GM18519 (cell line): Measurements from ENCODE around the gene CARD18.
"Not testable (repeated sequence)": the region's sequence is repeated elsewhere in the genome, so short reads cannot be mapped to it uniquely, and the experiment has no call there.

ENCODE experiments used
- ATAC-seq: cut with Tn5 transposase; IDR thresholded peaks from one replicate; pipeline ENCODE4 v1.9.1; 2021; ENCODE audit warnings: mild to moderate bottlenecking, moderate library complexity; ENCODE audit not compliant: unreplicated experiment, low FRiP score

The CARD18 gene

GRCh38 chr11:105135883-105136282, 3.7 kb downstream of the CARD18 start:
- ATAC-seq, result no peak

GRCh38 chr11:105132716-105133511, 6.7 kb downstream of the CARD18 start:
- no peak for ATAC-seq

DNA sequence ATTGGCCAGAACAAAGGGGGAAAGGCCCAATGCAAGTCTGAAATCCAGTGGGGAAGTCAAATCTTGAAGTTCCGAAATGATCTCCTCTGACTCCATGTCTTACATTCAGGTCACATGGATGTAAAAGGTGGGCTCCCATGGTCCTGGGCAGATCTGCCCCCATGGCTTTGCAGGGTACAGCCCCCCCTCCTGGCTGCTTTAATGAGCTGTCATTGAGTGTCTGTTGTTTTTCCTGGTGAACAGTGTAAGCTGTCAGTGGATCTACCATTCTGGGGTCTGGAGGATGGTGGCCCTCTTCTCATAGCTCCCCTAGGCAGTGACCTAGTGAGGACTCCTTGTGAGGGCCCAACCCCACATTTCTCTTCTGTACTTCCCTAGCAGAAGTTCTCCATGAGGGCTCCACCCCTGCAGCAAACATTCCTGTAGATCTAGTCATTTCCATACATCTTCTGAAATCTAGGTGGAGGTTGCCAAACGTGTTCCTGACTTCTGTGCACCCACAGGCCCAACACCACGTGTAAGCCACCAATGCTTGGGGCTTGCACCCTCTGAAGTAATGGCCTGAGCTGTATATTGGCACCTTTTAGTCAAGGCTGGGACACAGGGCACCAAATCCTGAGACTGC, 9.3 kb downstream of the CARD18 start:
- ATAC-seq, result no peak

- no peak for ATAC-seq
These were observed 14.8 kb downstream of the CARD18 start for GRCh38 chr11:105124756-105125155.

DNA sequence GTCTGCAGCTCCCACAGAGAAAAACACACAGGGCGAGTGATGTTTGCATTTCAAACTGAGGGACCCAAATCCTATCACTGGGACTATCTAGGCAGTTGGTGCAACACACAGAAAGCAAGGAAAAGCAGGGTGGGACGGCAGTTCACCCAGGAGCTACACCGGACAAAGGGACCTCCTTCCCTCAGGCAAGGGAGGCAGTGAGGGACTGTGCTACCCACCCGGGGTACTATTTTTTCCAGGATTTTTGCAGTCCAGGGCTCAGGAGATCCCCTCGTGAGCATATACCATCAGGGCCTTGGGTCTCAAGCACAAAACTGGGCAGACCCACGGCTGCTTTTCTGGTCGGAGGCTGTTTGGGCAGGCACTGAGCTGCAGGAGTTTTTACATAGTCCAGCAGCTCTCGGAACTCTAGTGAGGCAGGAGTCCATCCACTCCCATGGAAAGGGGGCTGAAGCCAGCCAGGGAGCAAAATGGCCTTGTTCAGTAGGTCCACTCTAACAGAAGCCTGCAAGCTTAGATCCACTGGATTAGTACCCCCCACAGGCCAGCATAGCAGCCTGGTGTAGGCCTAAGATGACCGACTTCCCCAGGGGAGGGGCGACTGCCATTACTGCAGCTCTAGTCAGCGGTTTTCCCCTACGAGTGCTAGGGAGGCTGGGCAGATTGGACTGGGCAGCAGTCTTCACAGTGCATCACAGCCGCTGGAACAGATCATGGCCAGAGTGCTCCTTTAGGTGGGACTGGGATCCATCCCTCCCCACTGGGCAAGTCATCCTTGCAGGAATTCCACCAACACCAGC, 28.2 kb downstream of the CARD18 start:
- no peak for ATAC-seq

GRCh38 chr11:105110688-105111030, 28.9 kb downstream of the CARD18 start:
- no peak for ATAC-seq

- ATAC-seq, result no peak
These were observed 29.5 kb downstream of the CARD18 start for GRCh38 chr11:105109855-105110687.

GRCh38 chr11:105109321-105109720, 30.2 kb downstream of the CARD18 start:
- ATAC-seq, result no peak

DNA sequence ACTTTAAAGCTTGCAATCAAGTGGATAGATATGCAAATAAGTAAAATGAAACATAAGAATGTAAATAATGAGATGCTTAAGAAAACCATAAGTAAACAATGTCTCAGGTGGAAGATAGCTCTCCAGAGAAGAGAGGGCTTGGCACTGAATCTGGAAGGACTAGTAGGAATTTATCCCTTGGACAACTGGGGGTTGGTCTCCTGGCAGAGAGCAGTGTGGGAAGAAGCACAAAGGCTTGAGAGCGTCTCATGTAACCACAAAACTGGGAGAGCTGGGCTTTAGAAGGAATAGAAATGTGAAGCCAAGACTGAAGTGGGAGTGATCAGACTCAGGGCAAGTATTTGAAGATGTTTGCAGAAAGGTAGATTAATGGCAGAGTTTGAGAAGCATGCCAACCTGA, 31.3 kb downstream of the CARD18 start:
- no peak for ATAC-seq

- not testable (repeated sequence) for ATAC-seq
These were observed 32.2 kb downstream of the CARD18 start for GRCh38 chr11:105107226-105107825.

DNA sequence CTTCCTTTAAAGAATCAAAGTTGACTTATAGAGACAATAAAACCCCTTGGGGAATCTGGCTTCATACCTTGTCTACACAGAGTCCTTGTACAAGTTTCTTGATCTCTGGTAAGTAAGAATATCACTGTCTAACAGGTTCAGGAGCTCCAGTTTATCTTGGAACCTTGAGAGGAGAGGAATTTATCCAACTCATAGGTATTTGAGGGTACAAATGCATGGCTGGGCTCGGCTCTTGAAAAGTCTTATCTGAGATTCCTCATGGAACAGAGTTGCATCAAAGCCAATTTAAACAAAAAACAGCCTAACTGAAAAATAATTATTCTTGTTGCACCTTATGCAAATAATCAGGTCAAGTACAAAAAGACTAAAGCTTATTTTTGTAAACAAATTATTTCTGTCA, 33.4 kb downstream of the CARD18 start:
- ATAC-seq, result no peak

- no peak for ATAC-seq
These were observed 35.3 kb downstream of the CARD18 start for GRCh38 chr11:105104292-105104691.

- ATAC-seq, result no peak
These were observed 36.2 kb downstream of the CARD18 start for GRCh38 chr11:105103336-105103735.

DNA sequence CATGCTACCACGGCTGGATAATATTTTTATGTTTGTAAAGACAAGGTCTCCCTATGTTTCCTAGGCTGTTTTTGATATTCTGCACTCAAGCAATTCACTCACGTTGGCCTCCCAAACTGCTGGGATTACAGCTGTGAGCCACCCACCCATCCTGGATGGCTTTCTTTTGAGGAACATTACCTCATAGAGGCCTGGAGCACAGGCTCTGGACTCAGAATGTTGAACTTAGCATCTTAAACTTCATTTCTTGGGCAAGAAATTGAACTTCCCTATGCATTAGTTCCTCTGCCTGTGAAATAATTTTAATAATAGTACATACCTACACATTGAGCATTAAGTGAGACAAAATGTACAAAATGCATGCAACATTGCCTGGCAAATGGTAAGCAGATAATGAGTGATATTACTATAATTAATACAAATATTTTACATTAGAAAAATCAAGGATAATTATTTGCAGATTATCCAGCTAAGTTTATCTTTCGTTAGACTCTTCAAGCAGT, 37.4 kb downstream of the CARD18 start:
- not testable (repeated sequence) for ATAC-seq

DNA sequence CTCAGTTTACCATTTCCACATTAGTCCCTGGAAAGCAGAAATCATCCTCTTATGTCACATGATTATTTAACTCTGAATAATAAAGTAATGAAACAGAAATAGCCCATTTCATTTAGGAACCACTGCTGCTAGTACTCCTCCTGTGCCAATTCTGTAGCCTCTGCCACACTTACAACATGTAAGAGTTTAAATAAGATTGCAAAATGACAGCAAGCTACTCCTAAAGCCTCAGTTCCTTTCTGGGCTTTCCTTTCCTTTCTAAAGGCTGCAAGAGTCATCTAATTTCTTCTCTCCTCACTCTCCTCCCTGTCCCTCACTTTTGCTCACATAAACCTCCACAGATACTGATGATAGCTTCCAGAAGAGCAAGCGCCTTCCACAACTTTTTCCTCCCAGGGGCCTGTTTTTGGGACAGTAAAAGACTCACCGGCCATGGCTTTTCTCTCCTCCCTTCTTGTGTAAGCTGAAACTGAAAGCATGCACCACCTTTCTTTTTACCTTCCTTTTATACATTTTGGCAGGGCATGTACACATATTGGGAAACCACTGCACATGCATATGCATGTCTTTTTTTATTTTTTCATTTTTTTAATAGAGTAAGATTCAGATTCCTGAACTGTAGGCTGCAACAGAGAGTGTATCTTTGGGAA, 38.5 kb downstream of the CARD18 start:
- ATAC-seq, result no peak

DNA sequence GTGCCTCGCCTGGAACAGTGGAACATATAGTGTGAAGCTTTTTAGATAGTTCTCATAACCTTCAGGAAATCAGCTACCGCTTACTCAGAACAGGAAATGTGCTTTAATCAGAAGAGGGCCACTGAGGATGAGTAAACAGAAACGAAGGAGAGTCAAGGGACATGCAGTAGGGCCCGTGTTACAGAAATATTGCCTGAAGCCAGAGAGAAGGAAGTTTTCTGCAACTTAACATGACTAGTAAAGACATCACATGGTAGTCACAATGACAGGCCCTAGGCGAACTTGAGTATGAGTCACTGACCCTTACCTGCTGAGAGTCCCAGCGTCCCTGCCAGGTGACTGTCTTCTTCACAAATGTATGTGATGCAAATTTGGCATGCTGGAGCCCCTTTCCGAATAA, 39.4 kb downstream of the CARD18 start:
- ATAC-seq, result no peak

GRCh38 chr11:105099594-105099993, 40.0 kb downstream of the CARD18 start:
- not testable (repeated sequence) for ATAC-seq

- ATAC-seq, result no peak
These were observed 47.0 kb downstream of the CARD18 start for GRCh38 chr11:105092256-105093239.
